Chondrocyte (in vitro differentiated cells): ENCODE results near the gene C1QTNF1. TPM values are rescaled to one million over a fixed set of nuclear protein-coding genes. Genes with fewer than 3 reads are reported as not detected.

Experiments used
- DNase-seq: peaks from one replicate; pipeline ENCODE4 v3.0.0; 2021; ENCODE audit warnings: mixed read lengths, low spot score
- H3K27ac Mint-ChIP-seq: one replicate; pipeline ENCODE4 v1.8.0; 2021; ENCODE audit warnings: mild to moderate bottlenecking, moderate library complexity, mixed read lengths; ENCODE audit not compliant: unreplicated experiment
- H3K27me3 Mint-ChIP-seq: 2 replicates; pipeline ENCODE4 v1.8.0; 2021; ENCODE audit warnings: low read depth, mixed read lengths
- H3K36me3 Mint-ChIP-seq: 2 replicates; pipeline ENCODE4 v1.8.0; 2021; ENCODE audit warnings: low read depth, mixed read lengths
- H3K4me1 Mint-ChIP-seq: 2 replicates; pipeline ENCODE4 v1.8.0; 2021; ENCODE audit warnings: low read depth, mild to moderate bottlenecking, mixed read lengths
- H3K4me3 Mint-ChIP-seq: one replicate; pipeline ENCODE4 v1.8.0; 2021; ENCODE audit warnings: mild to moderate bottlenecking, moderate library complexity, mixed read lengths; ENCODE audit not compliant: unreplicated experiment
- H3K9me3 Mint-ChIP-seq: 2 replicates; pipeline ENCODE4 v1.8.0; 2021; ENCODE audit warnings: low read depth, mixed read lengths
- CTCF ChIP-seq: fragments of 200-600 bp; sonication (generic); IDR thresholded peaks from 2 replicates; pipeline ENCODE4 v1.5.0; 2021; ENCODE audit warnings: antibody characterized with exemption, mild to moderate bottlenecking, moderate library complexity
- total RNA-seq: library from RNA; stranded (reverse); gene quantifications from 3 replicates; pipeline ENCODE4 v1.2.1, GENCODE V29; 2021

C1QTNF1 gene
- total RNA-seq, 1 donor from 2014 or later: 74.7 TPM

DNA sequence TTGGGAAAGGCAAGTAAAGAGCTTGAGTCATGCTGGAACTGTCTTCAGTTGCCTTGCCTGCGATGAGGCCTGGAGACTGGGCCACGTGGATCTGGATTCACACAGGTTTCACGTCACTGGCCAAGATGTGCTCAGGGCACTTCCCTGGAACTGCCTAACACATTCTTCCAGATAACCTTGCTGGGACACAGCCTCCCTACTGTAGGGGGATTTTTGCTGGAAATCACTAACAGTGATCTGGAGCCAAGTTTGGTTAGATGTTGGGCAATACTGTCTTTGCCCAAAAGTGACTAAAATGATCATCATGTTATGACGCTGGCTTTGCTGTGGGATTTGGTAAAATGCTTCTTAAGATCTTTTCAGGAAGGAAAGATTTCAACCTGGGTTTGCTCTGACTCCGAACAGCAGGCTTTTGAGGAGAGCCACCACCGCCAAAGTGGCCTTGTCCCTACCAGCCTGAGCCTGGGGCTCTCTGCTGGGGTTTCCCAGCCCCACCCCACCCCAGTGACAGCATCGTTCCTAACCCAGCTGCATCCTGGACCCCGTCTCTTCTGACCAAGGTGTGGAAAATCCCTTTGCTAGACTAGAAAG is 14.7 kb downstream of the C1QTNF1 start:
- peaks cover 6% of the 10 kb centered on the region for H3K36me3 Mint-ChIP-seq
- no peak for TF ChIP-seq CTCF
- H3K27ac Mint-ChIP-seq: no peak overlapping the region
- no peak overlapping the region for H3K4me3 Mint-ChIP-seq
- peaks cover 32% of the 10 kb centered on the region for H3K4me1 Mint-ChIP-seq
- no peaks in the 10 kb centered on the region for H3K27me3 Mint-ChIP-seq
- no peaks in the 10 kb centered on the region for H3K9me3 Mint-ChIP-seq
- DNase-seq: peak; percentile 27

- Mint-ChIP-seq H3K27me3 (no peaks in the 10 kb centered on the region), H3K36me3 (peaks cover 6% of the 10 kb centered on the region), H3K4me1 (peaks cover 27% of the 10 kb centered on the region), H3K9me3 (no peaks in the 10 kb centered on the region), H3K4me3 (no peak overlapping the region), H3K27ac (no peak overlapping the region)
- peak; percentile 30 for DNase-seq
- no peak for TF ChIP-seq CTCF
Measured at GRCh38 chr17:79039171-79039570, 15.2 kb downstream of the C1QTNF1 start.

DNA sequence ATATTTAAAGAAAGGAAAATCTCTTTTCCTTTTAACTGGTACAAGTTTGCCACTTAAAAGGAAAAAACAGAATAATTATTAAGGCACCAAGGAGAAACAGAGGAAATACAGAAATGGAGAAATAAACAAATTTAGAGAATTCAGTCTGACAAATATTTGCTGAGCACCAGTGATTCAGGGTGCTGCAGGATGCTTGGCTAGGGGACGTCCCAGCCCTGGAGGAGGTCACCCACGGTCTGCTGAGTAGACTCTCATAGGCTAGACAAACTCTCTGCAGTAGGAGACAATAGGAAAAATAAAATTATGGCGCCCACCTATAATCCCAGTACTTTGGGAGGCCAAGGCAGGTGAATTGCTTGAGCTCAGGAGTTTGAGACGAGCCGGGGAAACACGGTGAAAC is 15.9 kb downstream of the C1QTNF1 start:
- Mint-ChIP-seq H3K36me3 (peaks cover 8% of the 10 kb centered on the region), H3K27ac (no peak overlapping the region), H3K9me3 (no peaks in the 10 kb centered on the region), H3K27me3 (peaks cover 5% of the 10 kb centered on the region), H3K4me3 (no peak overlapping the region), H3K4me1 (peaks cover 19% of the 10 kb centered on the region)
- DNase-seq: peak; percentile 39
- TF ChIP-seq CTCF: no peak

- TF ChIP-seq CTCF: no peak
- H3K27me3 Mint-ChIP-seq: peaks cover 13% of the 10 kb centered on the region
- no peak overlapping the region for H3K27ac Mint-ChIP-seq
- H3K36me3 Mint-ChIP-seq: peaks cover 9% of the 10 kb centered on the region
- no peaks in the 10 kb centered on the region for H3K9me3 Mint-ChIP-seq
- peaks cover 12% of the 10 kb centered on the region for H3K4me1 Mint-ChIP-seq
- DNase-seq: peak; percentile 66
- no peak overlapping the region for H3K4me3 Mint-ChIP-seq
Measured at GRCh38 chr17:79041041-79041570, 17.1 kb downstream of the C1QTNF1 start.

- Mint-ChIP-seq H3K4me1 (peaks cover 8% of the 10 kb centered on the region), H3K27ac (no peak overlapping the region), H3K4me3 (no peak overlapping the region), H3K36me3 (peaks cover 7% of the 10 kb centered on the region), H3K9me3 (no peaks in the 10 kb centered on the region), H3K27me3 (peaks cover 15% of the 10 kb centered on the region)
- DNase-seq: peak; percentile 79
- no peak for TF ChIP-seq CTCF
Measured at GRCh38 chr17:79041723-79042420, 17.9 kb downstream of the C1QTNF1 start.
